ENCODE results near the gene TFDP1.

DNA sequence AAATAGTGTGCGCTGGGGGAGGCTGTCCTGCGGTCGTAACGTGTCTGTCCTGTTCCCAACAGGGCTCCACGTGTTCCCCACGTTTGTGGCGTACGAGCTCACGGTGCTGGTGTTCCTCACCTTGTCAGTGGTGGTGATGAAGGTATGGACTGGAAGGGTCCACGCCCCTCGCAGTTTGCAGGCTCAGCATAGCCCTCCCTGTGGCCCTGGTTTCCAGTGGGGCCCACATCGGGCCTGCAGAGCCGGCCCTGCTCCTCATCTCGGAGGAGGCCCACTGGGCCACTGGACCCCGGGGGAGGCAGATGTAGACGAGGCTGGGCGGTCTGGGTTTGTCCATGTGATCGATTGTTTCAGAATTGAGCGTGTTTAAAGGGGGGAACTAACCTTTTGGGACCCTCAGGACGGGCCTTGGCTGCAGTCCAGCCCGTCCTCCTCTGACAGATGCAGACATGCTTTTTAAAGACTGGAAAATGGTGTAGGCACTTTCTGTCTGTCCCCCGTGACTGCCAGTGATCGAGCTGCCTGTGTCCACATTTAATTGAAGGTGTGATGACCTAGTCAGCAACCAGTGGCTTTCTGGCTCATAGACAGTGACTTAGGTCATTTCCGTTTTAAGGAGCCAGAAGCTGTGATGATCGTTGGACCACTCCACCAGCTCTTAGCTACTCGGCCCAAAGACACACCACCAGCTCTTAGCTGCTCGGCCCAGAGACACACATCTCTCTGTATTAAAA, 37.1 kb upstream of the TFDP1 start:
- no peak for TF ChIP-seq POLR2A (IDR thresholded peaks at IDR 0.05)
- TF ChIP-seq, protein P1, sequence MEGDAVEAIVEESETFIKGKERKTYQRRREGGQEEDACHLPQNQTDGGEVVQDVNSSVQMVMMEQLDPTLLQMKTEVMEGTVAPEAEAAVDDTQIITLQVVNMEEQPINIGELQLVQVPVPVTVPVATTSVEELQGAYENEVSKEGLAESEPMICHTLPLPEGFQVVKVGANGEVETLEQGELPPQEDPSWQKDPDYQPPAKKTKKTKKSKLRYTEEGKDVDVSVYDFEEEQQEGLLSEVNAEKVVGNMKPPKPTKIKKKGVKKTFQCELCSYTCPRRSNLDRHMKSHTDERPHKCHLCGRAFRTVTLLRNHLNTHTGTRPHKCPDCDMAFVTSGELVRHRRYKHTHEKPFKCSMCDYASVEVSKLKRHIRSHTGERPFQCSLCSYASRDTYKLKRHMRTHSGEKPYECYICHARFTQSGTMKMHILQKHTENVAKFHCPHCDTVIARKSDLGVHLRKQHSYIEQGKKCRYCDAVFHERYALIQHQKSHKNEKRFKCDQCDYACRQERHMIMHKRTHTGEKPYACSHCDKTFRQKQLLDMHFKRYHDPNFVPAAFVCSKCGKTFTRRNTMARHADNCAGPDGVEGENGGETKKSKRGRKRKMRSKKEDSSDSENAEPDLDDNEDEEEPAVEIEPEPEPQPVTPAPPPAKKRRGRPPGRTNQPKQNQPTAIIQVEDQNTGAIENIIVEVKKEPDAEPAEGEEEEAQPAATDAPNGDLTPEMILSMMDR (IDR thresholded peaks at IDR 0.05), result no peak
- TF ChIP-seq POLR2AphosphoS5 (IDR thresholded peaks at IDR 0.05), result no peak
- TF ChIP-seq EP300 (IDR thresholded peaks at IDR 0.05; ENCODE audit: low read depth), result no peak

Measured in transverse colon (tissue), 4 donors.